GM06990 (cell line): ENCODE data around the gene IFITM2.
"Not testable (repeated sequence)": the region's sequence is repeated elsewhere in the genome, so short reads cannot be mapped to it uniquely, and the experiment has no call there.

Source experiments
- DNase-seq: peaks from one replicate; pipeline ENCODE4 v3.0.0-alpha.2; 2011; ENCODE audit not compliant: insufficient read length; ENCODE audit errors: extremely low read depth
- H3K27me3 ChIP-seq: replicated peaks from 2 replicates; pipeline ENCODE4 v1.6.0; 2011; ENCODE audit warnings: low read length; ENCODE audit not compliant: control insufficient read depth, insufficient read depth
- H3K36me3 ChIP-seq: 2 replicates; pipeline ENCODE4 v1.5.1; 2011; ENCODE audit warnings: low read length; ENCODE audit not compliant: control insufficient read depth, insufficient read depth
- H3K4me3 ChIP-seq: replicated peaks from 2 replicates; pipeline ENCODE4 v1.5.1; 2011; ENCODE audit warnings: low read depth, mild to moderate bottlenecking, control low read depth, low read length
- CTCF ChIP-seq: IDR thresholded peaks from 2 replicates; pipeline ENCODE4 v1.5.1; 2011; ENCODE audit warnings: low read length, control low read depth, mild to moderate bottlenecking, inconsistent platforms; ENCODE audit not compliant: insufficient read depth, poor library complexity, severe bottlenecking

IFITM2 gene

GRCh38 chr11:285021-285893 is 22.4 kb upstream of the IFITM2 start:
- Histone ChIP-seq H3K4me3 (no peak overlapping the region), H3K36me3 (no peaks in the 10 kb centered on the region), H3K27me3 (peaks cover 2% of the 10 kb centered on the region; the same call in 1 of the 2 replicates)
- DNase-seq, result no peak
- TF ChIP-seq CTCF, result no peak

- peaks cover 2% of the 10 kb centered on the region; the same call in 1 of the 2 replicates for H3K27me3 ChIP-seq
- H3K36me3 ChIP-seq, result no peaks in the 10 kb centered on the region
- no peak overlapping the region for H3K4me3 ChIP-seq
- no peak for TF ChIP-seq CTCF
- DNase-seq, result no peak
Observed at GRCh38 chr11:285894-286220, 21.8 kb upstream of the IFITM2 start.

GRCh38 chr11:286977-287820 is 20.4 kb upstream of the IFITM2 start:
- H3K4me3 ChIP-seq, result 0 out of 2 replicates have a peak overlapping the region, but pooled peaks have one; percentile 9
- DNase-seq, H3K36me3 ChIP-seq, H3K27me3 ChIP-seq: not testable (repeated sequence)

- no peak for DNase-seq
- no peaks in the 10 kb centered on the region for H3K27me3 ChIP-seq
- no peak for TF ChIP-seq CTCF
- no peaks in the 10 kb centered on the region; the same call in 1 of the 2 replicates for H3K36me3 ChIP-seq
- H3K4me3 ChIP-seq, result peak overlapping the region; percentile 62
Observed at GRCh38 chr11:287821-288477, 19.7 kb upstream of the IFITM2 start.

- no peak for DNase-seq
- TF ChIP-seq CTCF, result no peak
- H3K4me3 ChIP-seq, result peak within 1 kb of the TSS; percentile 62
- peaks cover 1% of the 10 kb centered on the region for H3K36me3 ChIP-seq
- H3K27me3 ChIP-seq, result no peaks in the 10 kb centered on the region
Observed at GRCh38 chr11:288478-289397, 18.9 kb upstream of the IFITM2 start, which contains the start of gene PGGHG. Gene PGGHG (plus strand): TSS chr11:289126. CDS start chr11:289817, 691 bp downstream.
